Measurements from ENCODE around the gene ATE1.
A peak's percentile ranks its signal among the peaks of the same experiment; 100 is the strongest.

The ATE1 gene

GRCh38 chr10:121812031-121812430, 115.8 kb downstream of the ATE1 start:
- H3K4me3 ChIP-seq (replicated peaks; ENCODE audit: low read depth, low read length), result no peak overlapping the region
- DNase-seq (ENCODE audit: low read depth), result no peak
- TF ChIP-seq, protein P1, sequence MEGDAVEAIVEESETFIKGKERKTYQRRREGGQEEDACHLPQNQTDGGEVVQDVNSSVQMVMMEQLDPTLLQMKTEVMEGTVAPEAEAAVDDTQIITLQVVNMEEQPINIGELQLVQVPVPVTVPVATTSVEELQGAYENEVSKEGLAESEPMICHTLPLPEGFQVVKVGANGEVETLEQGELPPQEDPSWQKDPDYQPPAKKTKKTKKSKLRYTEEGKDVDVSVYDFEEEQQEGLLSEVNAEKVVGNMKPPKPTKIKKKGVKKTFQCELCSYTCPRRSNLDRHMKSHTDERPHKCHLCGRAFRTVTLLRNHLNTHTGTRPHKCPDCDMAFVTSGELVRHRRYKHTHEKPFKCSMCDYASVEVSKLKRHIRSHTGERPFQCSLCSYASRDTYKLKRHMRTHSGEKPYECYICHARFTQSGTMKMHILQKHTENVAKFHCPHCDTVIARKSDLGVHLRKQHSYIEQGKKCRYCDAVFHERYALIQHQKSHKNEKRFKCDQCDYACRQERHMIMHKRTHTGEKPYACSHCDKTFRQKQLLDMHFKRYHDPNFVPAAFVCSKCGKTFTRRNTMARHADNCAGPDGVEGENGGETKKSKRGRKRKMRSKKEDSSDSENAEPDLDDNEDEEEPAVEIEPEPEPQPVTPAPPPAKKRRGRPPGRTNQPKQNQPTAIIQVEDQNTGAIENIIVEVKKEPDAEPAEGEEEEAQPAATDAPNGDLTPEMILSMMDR (IDR thresholded peaks at IDR 0.05; ENCODE audit: low read length, missing control alignments), result no peak

DNA sequence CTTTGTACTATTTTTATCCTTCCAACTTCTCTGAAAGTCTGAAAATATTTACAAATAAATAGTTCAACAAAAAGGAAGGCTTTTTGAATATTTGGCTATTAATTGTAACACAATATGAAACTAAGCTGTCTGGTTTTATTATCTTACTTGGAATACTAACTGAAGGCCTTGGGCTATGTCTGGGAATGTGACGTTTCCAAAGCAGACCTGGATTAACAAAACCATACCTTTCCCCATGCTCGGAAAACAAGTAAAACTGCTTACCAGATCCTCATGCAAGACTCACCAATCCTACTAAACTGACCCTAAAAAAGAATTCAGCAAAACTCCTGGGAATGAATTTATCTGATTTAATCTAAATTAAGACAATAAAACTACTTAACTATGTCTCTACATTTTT, 116.4 kb downstream of the ATE1 start:
- H3K4me3 ChIP-seq (replicated peaks; ENCODE audit: low read depth, low read length), result no peak overlapping the region
- DNase-seq (ENCODE audit: low read depth), result no peak
- TF ChIP-seq, protein P1 (IDR thresholded peaks at IDR 0.05; ENCODE audit: low read length, missing control alignments), result no peak

GRCh38 chr10:121808835-121809234, 119.0 kb downstream of the ATE1 start:
- no peak for DNase-seq (ENCODE audit: low read depth)
- TF ChIP-seq, protein P1 (IDR thresholded peaks at IDR 0.05; ENCODE audit: low read length, missing control alignments), result no peak

GRCh38 chr10:121804460-121804859, 123.4 kb downstream of the ATE1 start:
- TF ChIP-seq, protein P1 (IDR thresholded peaks at IDR 0.05; ENCODE audit: low read length, missing control alignments), result no peak

More at GRCh38 chr10:121808835-121809234, 119.0 kb downstream of the ATE1 start:
- H3K4me3 ChIP-seq (replicated peaks; ENCODE audit: low read depth, low read length), result no peak overlapping the region

GRCh38 chr10:121803611-121804010, 124.2 kb downstream of the ATE1 start:
- TF ChIP-seq, protein P1 (IDR thresholded peaks at IDR 0.05; ENCODE audit: low read length, missing control alignments), result no peak
- DNase-seq (ENCODE audit: low read depth), result no peak
- no peak overlapping the region for H3K4me3 ChIP-seq (replicated peaks; ENCODE audit: low read depth, low read length)

More at GRCh38 chr10:121804460-121804859, 123.4 kb downstream of the ATE1 start:
- DNase-seq (ENCODE audit: low read depth), result peak; percentile 65
- H3K4me3 ChIP-seq (replicated peaks; ENCODE audit: low read depth, low read length), result no peak overlapping the region

DNA sequence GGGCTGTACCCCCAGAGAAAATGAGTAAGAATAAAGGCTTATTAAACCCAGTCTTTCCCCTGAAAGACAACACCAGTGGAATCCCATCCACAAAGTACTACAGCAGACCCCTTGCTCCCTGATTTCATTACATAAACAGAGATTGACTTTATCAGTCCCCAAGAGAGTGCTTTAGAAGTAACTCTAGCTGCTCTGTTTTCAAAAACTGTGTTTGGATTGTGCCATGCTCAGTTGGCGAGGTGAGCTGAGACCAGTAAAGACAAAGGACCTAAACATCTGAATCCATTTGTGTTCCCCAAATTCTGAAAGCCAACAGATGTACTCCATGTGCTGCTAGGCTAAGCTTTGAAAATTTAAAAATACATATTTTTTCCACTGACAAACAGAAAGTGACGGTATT, 127.0 kb downstream of the ATE1 start:
- H3K4me3 ChIP-seq (replicated peaks; ENCODE audit: low read depth, low read length), result no peak overlapping the region
- DNase-seq (ENCODE audit: low read depth), result no peak
- TF ChIP-seq, protein P1 (IDR thresholded peaks at IDR 0.05; ENCODE audit: low read length, missing control alignments), result no peak

DNA sequence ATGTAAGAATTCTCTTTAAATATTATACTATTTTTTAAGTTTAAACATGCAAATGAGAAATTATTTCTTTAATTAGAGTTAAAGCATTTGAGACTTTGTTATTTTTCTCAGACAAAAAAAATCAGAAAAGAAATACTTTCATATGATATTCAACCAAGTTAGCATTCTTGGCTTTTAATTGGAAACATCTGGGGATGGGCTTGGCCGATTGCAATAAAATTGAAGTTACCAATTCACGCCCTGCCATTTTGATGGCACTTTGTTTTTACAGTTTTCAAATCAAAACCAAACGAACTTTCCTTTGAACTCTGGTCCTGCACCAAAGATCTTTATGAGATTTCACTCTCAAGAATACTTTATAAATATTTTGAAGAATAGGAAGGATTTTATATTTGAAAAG, 127.7 kb downstream of the ATE1 start:
- DNase-seq (ENCODE audit: low read depth), result no peak
- TF ChIP-seq, protein P1 (IDR thresholded peaks at IDR 0.05; ENCODE audit: low read length, missing control alignments), result no peak

More for the DNA sequence above, 127.7 kb downstream of the ATE1 start:
- H3K4me3 ChIP-seq (replicated peaks; ENCODE audit: low read depth, low read length), result no peak overlapping the region

Measured in fibroblast of pulmonary artery (primary cell).